Body of pancreas (tissue), 4 donors: ENCODE data around the gene CENPF.

Experiments
- POLR2A ChIP-seq, 3 donors: fragments of 450-650 bp; IDR thresholded peaks; one replicate each; pipeline ENCODE4 v1.6.1; 2016; ENCODE audit warnings: antibody characterized with exemption in 3 of 3, mild to moderate bottlenecking in 2 of 3
- TF ChIP-seq, protein P1 (sequence below), 7 experiments: fragments of 450-650 bp in 4 of 7; fragments of 200-600 bp in 3 of 7; sonication (generic) in 3 of 7; IDR thresholded peaks; one replicate each; pipeline ENCODE4 v1.5.1; 2016 to 2019; ENCODE audit warnings: antibody characterized with exemption in 7 of 7

DNA sequence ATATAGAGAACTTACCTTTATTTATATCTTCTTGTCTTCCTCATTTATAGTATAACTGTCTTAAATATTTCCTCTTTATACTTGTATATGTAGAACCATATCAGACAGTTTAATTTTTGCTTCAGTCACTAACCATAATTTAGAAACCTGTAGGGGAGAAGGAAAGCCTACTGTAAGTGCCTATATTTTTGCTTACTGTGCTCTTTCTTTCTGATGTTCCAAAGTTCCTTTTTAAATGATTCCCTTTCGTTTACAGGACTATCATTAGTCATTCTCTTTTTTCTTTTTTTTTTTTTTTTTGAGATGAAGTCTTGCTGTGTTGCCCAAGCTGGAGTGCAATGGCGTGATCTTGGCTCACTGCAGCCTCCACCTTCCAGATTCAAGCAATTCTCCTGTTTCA lies 109.7 kb downstream of the CENPF start:
- TF ChIP-seq, protein P1, sequence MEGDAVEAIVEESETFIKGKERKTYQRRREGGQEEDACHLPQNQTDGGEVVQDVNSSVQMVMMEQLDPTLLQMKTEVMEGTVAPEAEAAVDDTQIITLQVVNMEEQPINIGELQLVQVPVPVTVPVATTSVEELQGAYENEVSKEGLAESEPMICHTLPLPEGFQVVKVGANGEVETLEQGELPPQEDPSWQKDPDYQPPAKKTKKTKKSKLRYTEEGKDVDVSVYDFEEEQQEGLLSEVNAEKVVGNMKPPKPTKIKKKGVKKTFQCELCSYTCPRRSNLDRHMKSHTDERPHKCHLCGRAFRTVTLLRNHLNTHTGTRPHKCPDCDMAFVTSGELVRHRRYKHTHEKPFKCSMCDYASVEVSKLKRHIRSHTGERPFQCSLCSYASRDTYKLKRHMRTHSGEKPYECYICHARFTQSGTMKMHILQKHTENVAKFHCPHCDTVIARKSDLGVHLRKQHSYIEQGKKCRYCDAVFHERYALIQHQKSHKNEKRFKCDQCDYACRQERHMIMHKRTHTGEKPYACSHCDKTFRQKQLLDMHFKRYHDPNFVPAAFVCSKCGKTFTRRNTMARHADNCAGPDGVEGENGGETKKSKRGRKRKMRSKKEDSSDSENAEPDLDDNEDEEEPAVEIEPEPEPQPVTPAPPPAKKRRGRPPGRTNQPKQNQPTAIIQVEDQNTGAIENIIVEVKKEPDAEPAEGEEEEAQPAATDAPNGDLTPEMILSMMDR (IDR thresholded peaks at IDR 0.05), result no peak
- no peak for TF ChIP-seq POLR2A (IDR thresholded peaks at IDR 0.05)
